ENCODE measurements around the gene TAF5.
A peak's percentile ranks its signal among the peaks of the same experiment; 100 is the strongest.
"Not testable (repeated sequence)": the region's sequence is repeated elsewhere in the genome, so short reads cannot be mapped to it uniquely, and the experiment has no call there.

Gene TAF5

GRCh38 chr10:103367782-103368518 is at the start of gene TAF5:
Gene TAF5, plus strand, starts transcription at chr10:103367976. Its CDS starts 14 bp downstream, at chr10:103367990.
- peak; percentile 63 to 80 (median 74) for DNase-seq

GRCh38 chr10:103327906-103328305 is 39.9 kb upstream of the TAF5 start:
- no peak for DNase-seq

- no peak for DNase-seq
Measured at GRCh38 chr10:103333934-103334520, 33.7 kb upstream of the TAF5 start.

GRCh38 chr10:103334567-103334966 is 33.2 kb upstream of the TAF5 start:
- DNase-seq = no peak

- no peak for DNase-seq
Measured at GRCh38 chr10:103336370-103336769, 31.4 kb upstream of the TAF5 start.

- no peak for DNase-seq
Measured at GRCh38 chr10:103350175-103350516, 17.6 kb upstream of the TAF5 start.

GRCh38 chr10:103350517-103351260 is 17.1 kb upstream of the TAF5 start, which contains the start of gene PCGF6:
Gene PCGF6, minus strand, starts transcription at chr10:103351140. Its CDS starts 74 bp downstream, at chr10:103351066.
- DNase-seq = peak; percentile 38 to 53 (median 41)

GRCh38 chr10:103353281-103353680 is 14.5 kb upstream of the TAF5 start:
- no peak for DNase-seq

- DNase-seq = not testable (repeated sequence)
Measured at GRCh38 chr10:103354567-103354966, 13.2 kb upstream of the TAF5 start.

- no peak for DNase-seq
Measured at GRCh38 chr10:103355906-103356599, 11.7 kb upstream of the TAF5 start.

GRCh38 chr10:103359493-103359892 is 8.3 kb upstream of the TAF5 start:
- DNase-seq = not testable (repeated sequence)

GRCh38 chr10:103360791-103361190 is 7.0 kb upstream of the TAF5 start:
- DNase-seq = not testable (repeated sequence)

GRCh38 chr10:103367379-103367781 is 396 bp upstream of the TAF5 start:
- DNase-seq = no peak

- DNase-seq = no peak
Measured at GRCh38 chr10:103373544-103373943, 5.8 kb downstream of the TAF5 start.

GRCh38 chr10:103374263-103374662 is 6.5 kb downstream of the TAF5 start:
- no peak for DNase-seq

- no peak for DNase-seq
Measured at GRCh38 chr10:103382769-103383168, 15.0 kb downstream of the TAF5 start.

- no peak for DNase-seq
Measured at GRCh38 chr10:103394180-103394579, 26.4 kb downstream of the TAF5 start.

- DNase-seq = no peak
Measured at GRCh38 chr10:103395754-103396066, 27.9 kb downstream of the TAF5 start.

- peak; percentile 87 to 94 (median 90) for DNase-seq
Measured at GRCh38 chr10:103396067-103396788, 28.5 kb downstream of the TAF5 start, which contains the start of the genes ATP5MK and PDCD11. Gene ATP5MK, minus strand, starts transcription at chr10:103396475. Its CDS starts 4,018 bp downstream, at chr10:103392457. Gene PDCD11, plus strand, starts transcription at chr10:103396626. Its CDS starts 1,801 bp downstream, at chr10:103398427.

GRCh38 chr10:103396789-103397087 is 29.0 kb downstream of the TAF5 start:
- no peak for DNase-seq

- DNase-seq = no peak
Measured at GRCh38 chr10:103397191-103397825, 29.5 kb downstream of the TAF5 start.

- no peak for DNase-seq
Measured at GRCh38 chr10:103413564-103413963, 45.8 kb downstream of the TAF5 start.
